ENCODE results near the gene SEMA5A.
"Not testable (repeated sequence)": the region's sequence is repeated elsewhere in the genome, so short reads cannot be mapped to it uniquely, and the experiment has no call there.

SEMA5A gene

GRCh38 chr5:9390113-9390512 lies 155.8 kb downstream of the SEMA5A start:
- no peak for DNase-seq

DNA sequence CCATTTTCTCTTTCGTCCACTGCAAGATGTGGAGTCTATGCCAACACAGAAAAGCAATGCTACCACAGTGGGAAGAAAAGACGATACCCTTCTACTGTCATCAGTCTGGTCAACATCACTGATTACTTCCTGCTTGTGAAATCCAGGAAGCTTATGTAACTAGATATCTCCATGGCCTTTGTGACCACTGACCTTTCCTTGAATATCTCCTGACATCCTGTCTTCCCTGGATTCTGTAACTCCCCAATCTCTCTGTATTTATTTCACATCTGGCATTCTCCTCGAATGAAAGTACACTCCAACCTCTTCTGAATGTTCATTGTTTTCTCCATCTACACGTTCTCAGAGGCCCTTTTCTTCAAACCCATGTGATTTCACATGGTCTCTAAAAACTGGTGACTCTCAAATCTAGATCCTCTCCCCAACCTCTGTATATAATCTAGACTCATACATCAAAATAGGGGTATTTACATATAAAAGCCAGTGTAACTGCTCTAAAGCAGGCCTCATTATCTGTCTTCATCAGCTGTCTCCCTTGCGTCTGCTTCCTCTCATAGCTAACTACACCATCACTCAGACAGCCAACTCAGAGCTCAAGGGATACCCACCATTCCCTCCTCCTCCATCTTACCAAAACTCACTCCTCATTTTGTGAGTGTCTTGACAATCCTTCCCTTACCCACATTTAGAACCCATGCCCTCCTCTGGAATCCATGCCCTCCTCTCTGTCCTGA lies 156.8 kb downstream of the SEMA5A start:
- DNase-seq: no peak

GRCh38 chr5:9387879-9388278 lies 158.0 kb downstream of the SEMA5A start:
- no peak for DNase-seq

- no peak for DNase-seq
Observed at GRCh38 chr5:9386945-9387344, 158.9 kb downstream of the SEMA5A start.

- no peak for DNase-seq
Observed at GRCh38 chr5:9382522-9382921, 163.4 kb downstream of the SEMA5A start.

GRCh38 chr5:9381464-9381863 lies 164.4 kb downstream of the SEMA5A start:
- no peak for DNase-seq

DNA sequence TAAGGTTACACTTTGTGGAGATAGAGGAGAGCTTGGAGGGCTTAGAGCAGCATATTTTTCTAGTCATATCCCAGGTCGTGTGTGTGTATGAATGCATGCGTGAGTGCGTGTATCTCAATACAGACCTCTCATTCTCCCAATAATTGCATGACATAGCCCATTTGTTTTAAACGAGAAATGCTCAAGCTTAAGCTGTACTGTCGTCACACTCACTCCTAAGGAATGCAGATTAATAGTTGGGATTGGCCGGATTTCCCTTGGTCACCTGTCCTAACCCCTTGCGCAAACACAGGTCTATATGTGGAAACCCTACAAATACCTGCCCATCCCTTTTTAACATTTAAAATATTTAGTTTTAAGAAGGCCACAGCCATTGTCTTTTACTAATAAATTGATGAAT lies 165.8 kb downstream of the SEMA5A start:
- no peak for DNase-seq

GRCh38 chr5:9376363-9377117 lies 169.3 kb downstream of the SEMA5A start:
- DNase-seq: no peak

GRCh38 chr5:9375756-9376155 lies 170.1 kb downstream of the SEMA5A start:
- DNase-seq: no peak

DNA sequence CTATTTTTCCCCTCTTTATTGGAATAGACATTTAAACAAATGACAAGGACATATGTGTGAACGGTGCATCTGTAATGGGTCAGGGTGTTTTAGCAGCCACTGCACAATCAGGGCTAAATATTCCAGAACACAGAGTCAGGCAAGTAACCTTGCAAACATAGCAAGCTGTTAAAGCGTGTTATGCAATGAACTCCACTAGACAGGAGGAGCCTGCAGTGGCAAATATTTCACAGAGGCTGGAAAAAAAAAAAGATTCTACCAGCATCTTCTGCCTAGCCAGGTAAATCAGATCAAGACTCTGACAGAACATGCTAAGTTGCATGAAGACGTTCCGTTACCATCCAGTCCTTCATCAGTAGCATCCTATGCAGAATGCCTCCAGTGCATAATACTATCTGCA lies 171.8 kb downstream of the SEMA5A start:
- no peak for DNase-seq

GRCh38 chr5:9373571-9373970 lies 172.3 kb downstream of the SEMA5A start:
- no peak for DNase-seq

GRCh38 chr5:9370256-9370655 lies 175.6 kb downstream of the SEMA5A start:
- DNase-seq: no peak

GRCh38 chr5:9365512-9365911 lies 180.4 kb downstream of the SEMA5A start:
- no peak for DNase-seq

DNA sequence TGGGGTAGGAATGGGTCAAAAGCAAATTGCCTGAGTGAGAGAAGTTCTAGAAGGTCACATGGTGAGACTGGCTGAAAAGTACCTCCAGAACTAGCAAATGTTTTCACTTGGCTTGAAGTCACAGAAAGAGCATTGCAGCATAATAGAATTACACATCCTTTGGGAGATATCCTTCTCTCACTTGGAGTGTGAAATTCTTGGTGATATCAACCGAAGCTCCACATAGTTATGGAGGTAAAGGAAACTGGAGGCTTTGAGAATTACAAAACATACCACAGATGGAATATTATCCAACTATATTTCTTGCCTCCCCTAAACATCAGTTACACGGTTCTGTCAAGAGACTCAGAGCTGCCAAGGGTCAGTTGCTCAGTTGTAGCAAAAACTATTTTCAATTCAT lies 182.4 kb downstream of the SEMA5A start:
- no peak for DNase-seq

GRCh38 chr5:9363026-9363425 lies 182.8 kb downstream of the SEMA5A start:
- no peak for DNase-seq

DNA sequence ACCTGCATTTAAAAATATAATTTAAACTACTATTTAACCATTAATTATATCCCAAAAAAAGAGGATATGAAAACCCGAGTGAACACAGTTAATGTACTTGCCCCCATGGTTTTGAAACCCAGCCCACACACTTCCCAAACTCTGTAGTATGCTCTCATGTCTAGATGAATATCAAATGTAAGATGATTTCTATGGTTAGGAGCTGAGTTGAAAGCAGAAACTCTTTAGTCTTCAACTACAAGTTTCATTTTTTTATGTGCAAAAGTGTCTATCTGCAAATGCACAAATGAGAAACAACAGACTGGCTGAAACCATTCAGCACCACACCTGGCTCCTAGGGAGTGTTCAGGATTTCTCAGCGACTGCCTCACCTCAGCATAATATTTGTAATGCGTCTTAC lies 183.3 kb downstream of the SEMA5A start:
- no peak for DNase-seq

DNA sequence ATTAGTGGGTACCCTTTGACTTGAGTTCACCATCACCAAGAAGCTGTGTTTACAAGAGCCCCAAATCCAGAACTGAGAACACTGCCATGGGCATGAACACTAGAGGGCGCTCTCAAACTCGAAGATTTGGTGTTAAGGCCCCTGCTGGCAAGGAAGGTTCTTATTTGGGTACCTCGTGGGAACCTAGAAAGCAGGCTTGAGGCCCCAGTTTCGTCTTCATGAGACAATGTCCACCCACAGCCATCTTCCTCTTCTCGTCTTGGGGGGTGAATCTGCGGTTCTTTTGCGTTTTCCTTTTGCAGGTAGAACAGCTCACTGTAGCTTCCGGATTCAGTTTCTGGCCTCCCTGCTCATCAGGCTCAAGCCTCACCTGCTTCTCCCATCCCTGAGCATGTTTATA lies 184.0 kb downstream of the SEMA5A start:
- DNase-seq: peak; percentile 18

DNA sequence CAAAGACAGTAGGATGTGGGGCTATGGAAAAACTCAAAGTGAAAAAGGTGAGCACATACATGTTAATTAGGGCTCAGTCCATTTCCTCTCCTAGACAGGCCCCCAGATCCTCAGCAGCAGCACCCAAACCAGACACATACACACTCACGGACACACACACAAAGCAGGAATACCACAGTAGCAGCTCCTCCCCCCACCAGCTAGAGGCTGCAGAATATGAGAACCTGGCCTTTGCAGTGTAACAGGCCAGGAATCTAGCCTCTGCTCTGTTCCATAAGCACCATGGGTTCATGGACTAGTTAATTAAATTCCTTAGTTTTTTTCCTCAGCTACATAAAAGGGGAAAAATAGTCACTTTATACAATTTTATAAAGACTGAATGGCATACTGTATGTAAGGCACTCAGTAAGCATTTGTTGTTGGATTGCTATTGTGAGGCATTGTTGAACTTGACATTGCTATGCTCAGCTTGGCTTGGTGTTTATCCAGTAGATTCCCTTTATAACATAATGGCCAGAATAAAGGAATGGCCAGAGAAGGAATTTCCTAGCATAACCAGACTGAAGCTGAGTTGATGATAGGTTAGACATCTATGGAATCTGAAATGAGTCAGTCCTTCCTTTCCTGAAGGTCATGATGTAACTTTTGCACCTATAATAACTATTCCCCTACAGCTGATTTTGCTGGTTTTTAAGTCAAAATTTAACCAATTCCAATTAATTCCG lies 186.8 kb downstream of the SEMA5A start:
- DNase-seq: no peak

GRCh38 chr5:9356351-9356825 lies 189.5 kb downstream of the SEMA5A start:
- DNase-seq: no peak

GRCh38 chr5:9354336-9355081 lies 191.4 kb downstream of the SEMA5A start:
- DNase-seq: no peak

- not testable (repeated sequence) for DNase-seq
Observed at GRCh38 chr5:9353048-9353447, 192.8 kb downstream of the SEMA5A start.

DNA sequence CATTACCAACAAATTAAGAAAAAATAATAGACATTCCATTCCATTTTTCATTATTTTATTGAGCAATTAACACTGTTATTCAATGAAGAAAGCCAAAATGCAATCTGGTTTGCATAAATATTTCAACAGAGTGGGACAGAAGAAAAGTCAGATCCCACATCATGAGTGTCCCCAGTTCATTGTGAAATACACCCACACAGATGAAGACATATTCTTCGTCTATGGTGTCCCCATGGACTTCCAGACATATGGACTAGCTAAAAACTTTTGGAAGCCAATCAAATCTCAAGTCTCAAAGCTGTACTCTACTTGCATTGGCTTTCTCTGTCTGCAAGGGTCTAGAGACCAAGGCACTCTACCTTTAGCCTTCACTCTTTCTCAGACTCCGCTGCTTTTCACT lies 194.3 kb downstream of the SEMA5A start:
- DNase-seq: no peak

GRCh38 chr5:9350301-9350797 lies 195.5 kb downstream of the SEMA5A start:
- no peak for DNase-seq
